ENCODE data around the gene ARHGEF4. TPM values are rescaled to one million over a fixed set of nuclear protein-coding genes. Genes with fewer than 3 reads are reported as not detected.

Gene ARHGEF4
- 1 to 10 TPM in 1 of 6 experiments, under 1 TPM in 3, not detected in 2; 0.44 to 6.7 (median 0.67) TPM for total RNA-seq
- long read RNA-seq = 0 reads

DNA sequence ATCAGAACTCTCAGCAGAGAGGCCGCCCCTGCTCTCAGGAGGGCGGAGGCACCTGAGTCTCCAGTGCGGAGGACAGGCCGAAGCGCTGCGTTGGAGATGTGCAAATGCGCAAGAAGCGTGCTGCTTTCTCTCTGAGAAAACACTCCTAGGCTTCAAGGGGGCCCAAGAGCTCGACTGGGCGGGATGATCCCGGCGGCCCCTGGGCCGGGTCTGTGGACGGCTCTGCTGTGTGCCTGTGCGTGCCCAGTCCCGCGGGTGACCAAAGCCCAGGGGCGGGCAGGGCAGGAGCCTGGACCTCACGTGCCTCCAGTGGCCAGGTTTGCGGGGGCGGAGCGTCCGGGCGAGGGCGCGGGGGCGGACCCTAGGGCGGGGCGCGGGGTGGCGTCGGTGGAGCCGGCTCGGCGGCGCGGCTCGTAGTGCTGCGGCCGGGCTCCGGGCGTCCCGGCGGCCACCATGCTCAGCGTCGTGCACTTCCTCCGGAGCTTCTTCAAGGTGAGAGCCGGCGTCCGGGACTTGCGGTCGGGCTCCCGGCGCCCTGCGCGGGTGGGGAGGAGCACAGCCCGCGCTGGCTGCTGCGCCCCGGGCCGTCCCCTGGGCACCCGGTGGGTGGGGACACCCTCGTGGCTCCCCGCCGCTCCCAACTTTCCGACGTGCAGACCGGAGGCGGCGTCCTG is at the start of gene ARHGEF4:
TSS of gene ARHGEF4 (plus strand) at position 414 of the 674 bp plus-strand sequence. CDS start at position 454, 40 bp downstream.
- WGBS (ENCODE audit: insufficient coverage, low coverage, low lambda C conversion rate, missing lambda C conversion rate) = 50% methylated on average over 1 of the region's 70 CpGs
- TF ChIP-seq, protein P1, sequence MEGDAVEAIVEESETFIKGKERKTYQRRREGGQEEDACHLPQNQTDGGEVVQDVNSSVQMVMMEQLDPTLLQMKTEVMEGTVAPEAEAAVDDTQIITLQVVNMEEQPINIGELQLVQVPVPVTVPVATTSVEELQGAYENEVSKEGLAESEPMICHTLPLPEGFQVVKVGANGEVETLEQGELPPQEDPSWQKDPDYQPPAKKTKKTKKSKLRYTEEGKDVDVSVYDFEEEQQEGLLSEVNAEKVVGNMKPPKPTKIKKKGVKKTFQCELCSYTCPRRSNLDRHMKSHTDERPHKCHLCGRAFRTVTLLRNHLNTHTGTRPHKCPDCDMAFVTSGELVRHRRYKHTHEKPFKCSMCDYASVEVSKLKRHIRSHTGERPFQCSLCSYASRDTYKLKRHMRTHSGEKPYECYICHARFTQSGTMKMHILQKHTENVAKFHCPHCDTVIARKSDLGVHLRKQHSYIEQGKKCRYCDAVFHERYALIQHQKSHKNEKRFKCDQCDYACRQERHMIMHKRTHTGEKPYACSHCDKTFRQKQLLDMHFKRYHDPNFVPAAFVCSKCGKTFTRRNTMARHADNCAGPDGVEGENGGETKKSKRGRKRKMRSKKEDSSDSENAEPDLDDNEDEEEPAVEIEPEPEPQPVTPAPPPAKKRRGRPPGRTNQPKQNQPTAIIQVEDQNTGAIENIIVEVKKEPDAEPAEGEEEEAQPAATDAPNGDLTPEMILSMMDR (IDR thresholded peaks at IDR 0.05) = no peak
- no peak for TF ChIP-seq POLR2A (IDR thresholded peaks at IDR 0.05)
- peaks cover 0 to 6% (median 0%) of the 10 kb centered on the region in 4 donors for H3K4me1 ChIP-seq
- H3K27ac ChIP-seq = no peak within 1 kb of the TSS
- intact Hi-C loops (cut with DNase I) = no loop called here
- H3K27me3 ChIP-seq = peaks cover 0 to 8% of the 10 kb centered on the region in 2 donors
- no peaks in the 10 kb centered on the region for H3K36me3 ChIP-seq
- ATAC-seq = peak; percentile 84 to 92 (median 90)
- peak within 1 kb of the TSS; percentile 25 to 49 (median 40) for H3K4me3 ChIP-seq
- peak; percentile 70 to 79 (median 76) for DNase-seq
- H3K9me3 ChIP-seq = no peaks in the 10 kb centered on the region

DNA sequence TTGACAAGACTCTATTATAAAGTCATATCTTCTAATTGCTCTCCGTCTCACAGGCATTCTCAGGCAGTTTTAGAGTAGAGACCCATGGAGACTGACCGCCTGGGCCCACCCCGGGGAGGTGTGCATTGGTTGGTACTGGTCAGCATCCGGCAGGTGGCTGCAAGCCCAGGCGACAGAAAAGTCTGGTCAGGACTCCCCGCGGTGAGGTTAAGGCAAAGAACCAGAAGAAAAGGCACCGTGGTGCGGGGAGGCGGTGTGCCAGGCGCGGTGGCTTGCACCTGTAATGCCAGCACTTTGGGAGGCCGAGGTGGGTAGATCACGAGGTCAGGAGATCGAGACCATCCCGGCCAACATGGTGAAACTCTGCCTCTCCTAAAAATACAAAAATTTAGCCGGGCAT is 48.9 kb upstream of the ARHGEF4 start:
- intact Hi-C loops (cut with DNase I) = no loop called here
- H3K36me3 ChIP-seq = no peaks in the 10 kb centered on the region
- no peak for ATAC-seq
- H3K4me3 ChIP-seq = no peak overlapping the region
- no peak overlapping the region for H3K27ac ChIP-seq
- H3K27me3 ChIP-seq = no peaks in the 10 kb centered on the region
- DNase-seq = no peak
- WGBS (ENCODE audit: insufficient coverage, low coverage, low lambda C conversion rate, missing lambda C conversion rate) = 68% methylated on average over 11 of the region's 17 CpGs
- no peaks in the 10 kb centered on the region for H3K9me3 ChIP-seq
- TF ChIP-seq, protein P1 (IDR thresholded peaks at IDR 0.05) = no peak
- no peak for TF ChIP-seq POLR2A (IDR thresholded peaks at IDR 0.05)
- no peaks in the 10 kb centered on the region for H3K4me1 ChIP-seq

DNA sequence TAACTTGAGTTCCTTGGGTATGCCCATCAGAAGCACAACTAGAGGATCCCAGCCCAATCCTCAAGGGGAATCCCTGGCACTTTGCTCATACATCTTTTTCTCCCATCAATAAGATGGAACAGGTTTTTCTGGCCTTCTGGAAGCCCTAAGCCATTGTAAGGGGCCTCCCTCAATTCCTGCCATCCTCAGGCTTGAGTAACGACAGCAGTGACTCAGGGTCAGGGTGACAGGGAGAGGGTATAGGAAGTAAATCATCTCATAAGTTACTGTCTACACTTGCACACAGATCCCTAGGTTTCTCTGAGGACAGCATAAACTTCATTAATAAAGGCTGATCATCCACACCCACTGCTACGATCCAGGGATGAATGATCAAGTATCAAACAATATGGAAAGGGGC is 46.4 kb upstream of the ARHGEF4 start:
- no peak for TF ChIP-seq POLR2A (IDR thresholded peaks at IDR 0.05)
- TF ChIP-seq, protein P1 (IDR thresholded peaks at IDR 0.05) = no peak
- H3K4me1 ChIP-seq = no peaks in the 10 kb centered on the region
- no peaks in the 10 kb centered on the region for H3K27me3 ChIP-seq
- H3K36me3 ChIP-seq = no peaks in the 10 kb centered on the region
- ATAC-seq = no peak
- no peaks in the 10 kb centered on the region for H3K9me3 ChIP-seq
- intact Hi-C loops (cut with DNase I) = no loop called here
- no peak for DNase-seq
- H3K4me3 ChIP-seq = no peak overlapping the region
- no peak overlapping the region for H3K27ac ChIP-seq
- WGBS (ENCODE audit: insufficient coverage, low coverage, low lambda C conversion rate, missing lambda C conversion rate) = 49% methylated on average over 2 of the region's 2 CpGs

GRCh38 chr2:130790804-130791616 is 45.7 kb upstream of the ARHGEF4 start:
- WGBS (ENCODE audit: insufficient coverage, low coverage, low lambda C conversion rate, missing lambda C conversion rate) = 56% methylated on average over 3 of the region's 9 CpGs
- DNase-seq (no peak), ATAC-seq (no peak)
- H3K9me3 ChIP-seq = no peaks in the 10 kb centered on the region
- H3K36me3 ChIP-seq = no peaks in the 10 kb centered on the region
- no peak for TF ChIP-seq POLR2A (IDR thresholded peaks at IDR 0.05)
- TF ChIP-seq, protein P1 (IDR thresholded peaks at IDR 0.05) = no peak
- no peaks in the 10 kb centered on the region for H3K4me1 ChIP-seq
- H3K27ac ChIP-seq = no peak overlapping the region
- H3K4me3 ChIP-seq = no peak overlapping the region
- no peaks in the 10 kb centered on the region for H3K27me3 ChIP-seq
- intact Hi-C loops (cut with DNase I) = no loop called here
